Cardiac muscle cell (in vitro differentiated cells and primary cell): ENCODE data around the gene CYP4A22. TPM values are rescaled to one million over a fixed set of nuclear protein-coding genes. Genes with fewer than 3 reads are reported as not detected.
A peak's percentile ranks its signal among the peaks of the same experiment; 100 is the strongest.
"Not testable (repeated sequence)": the region's sequence is repeated elsewhere in the genome, so short reads cannot be mapped to it uniquely, and the experiment has no call there.

Experiments used
- DNase-seq, 2 donors: peaks; one replicate each; pipeline versions ENCODE4 v3.0.0 to v3.0.0-alpha.2; 2010 to 2017; ENCODE audit warnings: low read depth in 1 of 2, low spot score in 1 of 2
- H3K27ac ChIP-seq: fragments of 200-600 bp; sonication (generic); 2 replicates; pipeline ENCODE4 v1.5.1; 2016
- H3K27me3 ChIP-seq: fragments of 200-600 bp; sonication (generic); 2 replicates; pipeline ENCODE4 v1.6.0; 2016; ENCODE audit warnings: control low read depth
- H3K36me3 ChIP-seq: fragments of 200-600 bp; sonication (generic); 2 replicates; pipeline ENCODE4 v1.5.1; 2016; ENCODE audit warnings: control low read depth
- H3K4me1 ChIP-seq: fragments of 200-600 bp; sonication (generic); 2 replicates; pipeline ENCODE4 v1.8.1; 2017; ENCODE audit warnings: low read depth, mild to moderate bottlenecking, mixed run types
- H3K4me3 ChIP-seq: fragments of 200-600 bp; sonication (generic); 2 replicates; pipeline ENCODE4 v1.5.1; 2016; ENCODE audit warnings: mild to moderate bottlenecking
- H3K9me3 ChIP-seq: fragments of 200-600 bp; sonication (generic); 2 replicates; pipeline ENCODE4 v1.5.1; 2017; ENCODE audit warnings: low read depth, mild to moderate bottlenecking, control low read depth
- CTCF ChIP-seq: IDR thresholded peaks from 2 replicates; pipeline ENCODE4 v1.5.1; 2012; ENCODE audit warnings: low read depth, mild to moderate bottlenecking, low read length
- polyA plus RNA-seq: library from polyadenylated mRNA; unstranded; fragments of >200 nt; fragmentation: Nextera tagmentation; extraction: Ambion mirVana; gene quantifications from 2 replicates; pipeline ENCODE4 v1.2.1, GENCODE V29; 2016
- total RNA-seq: library from RNA; depleted of rRNA; stranded (reverse); fragments of >200 nt; gene quantifications from 2 replicates; pipeline ENCODE4 v1.2.3, GENCODE V29; 2016

Gene CYP4A22
- total and polyA plus RNA-seq, 2 experiments from 2014 or later = not detected

DNA sequence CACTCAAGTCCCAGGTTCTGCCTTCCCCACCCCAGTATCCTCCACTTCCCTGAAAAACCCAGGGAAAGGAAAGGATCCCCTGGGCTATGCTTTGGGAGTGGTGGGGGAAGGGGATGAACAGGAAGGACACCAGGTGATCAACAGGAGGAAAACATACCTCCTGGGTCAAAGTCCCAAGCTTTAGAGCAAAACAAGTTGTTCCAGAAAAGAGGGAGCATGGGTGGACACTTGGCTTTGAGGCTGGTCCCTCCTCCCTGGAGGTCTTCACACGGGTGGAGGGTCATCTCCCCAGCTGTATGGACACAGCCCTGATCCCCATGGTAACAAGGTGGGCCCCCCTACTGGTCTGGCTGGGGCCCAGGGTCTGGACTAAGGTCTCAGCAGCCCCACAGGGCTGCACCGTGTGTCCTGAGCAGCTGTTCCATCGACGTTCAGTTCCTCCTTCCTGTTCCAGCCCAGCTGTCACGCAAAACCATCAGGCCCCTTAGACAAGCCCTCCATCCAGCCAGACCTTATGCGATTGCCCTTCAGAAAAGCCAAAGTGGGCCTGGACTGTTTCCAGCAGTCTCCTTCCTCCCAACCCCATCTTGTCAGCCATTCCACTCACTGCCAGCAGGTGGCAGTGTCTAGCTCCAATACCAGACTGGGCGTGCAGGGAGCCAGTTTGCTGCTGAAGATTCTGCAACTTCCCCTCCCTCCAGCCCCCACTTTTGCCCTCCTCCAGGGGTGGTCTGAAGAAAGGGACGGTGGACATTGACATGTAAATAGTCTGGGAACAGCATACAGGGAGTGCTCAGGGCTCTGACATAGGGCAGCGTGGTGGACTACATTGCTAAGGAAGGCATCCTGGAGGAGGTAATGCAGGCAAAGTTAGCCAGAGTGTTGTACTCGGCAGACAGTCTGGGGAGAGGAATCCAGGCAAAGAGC lies 55.5 kb downstream of the CYP4A22 start:
- Histone ChIP-seq H3K4me1 (no peaks in the 10 kb centered on the region), H3K27ac (no peak overlapping the region), H3K27me3 (peaks cover 6% of the 10 kb centered on the region), H3K36me3 (no peaks in the 10 kb centered on the region), H3K4me3 (no peak overlapping the region), H3K9me3 (no peaks in the 10 kb centered on the region)
- peak; percentile 78 to 81 for DNase-seq
- TF ChIP-seq CTCF = peak; percentile 98

GRCh38 chr1:47193496-47193895 lies 56.3 kb downstream of the CYP4A22 start:
- not testable (repeated sequence) for H3K4me3 ChIP-seq, H3K27ac ChIP-seq, DNase-seq, H3K4me1 ChIP-seq, H3K36me3 ChIP-seq, H3K9me3 ChIP-seq
- peaks cover 14% of the 10 kb centered on the region for H3K27me3 ChIP-seq

DNA sequence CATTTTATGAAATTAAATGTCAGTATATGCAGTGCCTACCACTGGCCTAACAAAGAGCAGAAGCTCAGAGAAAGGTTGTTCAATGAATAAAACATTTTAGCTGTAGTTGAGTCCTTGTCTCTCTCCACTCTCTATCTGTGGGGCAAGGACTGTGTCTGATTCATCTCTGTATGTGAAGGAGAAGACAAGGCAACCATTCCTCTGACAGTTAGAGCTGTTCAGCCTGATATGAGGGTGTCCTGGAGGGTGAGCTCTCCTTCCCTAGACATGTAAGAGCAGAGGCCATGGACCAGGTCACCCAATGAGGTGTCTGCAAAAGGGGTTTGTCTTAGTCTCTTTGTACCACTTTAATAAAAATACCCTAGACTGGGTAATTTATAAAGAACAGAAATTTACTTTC lies 57.1 kb downstream of the CYP4A22 start:
- H3K9me3 ChIP-seq = no peaks in the 10 kb centered on the region
- no peak for DNase-seq
- peaks cover 19% of the 10 kb centered on the region for H3K27me3 ChIP-seq
- no peaks in the 10 kb centered on the region for H3K4me1 ChIP-seq
- no peaks in the 10 kb centered on the region for H3K36me3 ChIP-seq
- no peak overlapping the region for H3K27ac ChIP-seq
- H3K4me3 ChIP-seq = no peak overlapping the region
- TF ChIP-seq CTCF = no peak

DNA sequence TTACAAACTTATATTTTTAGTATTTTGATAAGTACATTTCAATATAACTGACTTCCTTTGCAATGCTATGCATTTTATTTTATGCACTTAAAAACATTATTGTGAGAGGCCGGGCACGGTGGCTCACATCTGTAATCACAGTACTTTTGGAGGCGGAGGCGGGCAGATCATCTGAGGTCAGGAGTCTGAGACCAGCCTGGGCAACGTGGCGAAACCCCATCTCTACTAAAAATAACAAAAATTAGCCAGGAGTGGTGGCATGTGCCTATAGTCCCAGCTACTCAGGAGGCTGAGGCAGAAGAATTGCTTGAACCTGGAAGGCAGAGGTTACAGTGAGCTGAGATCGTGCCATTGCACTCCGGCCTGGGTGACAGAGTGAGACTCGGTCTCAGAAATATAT lies 58.7 kb downstream of the CYP4A22 start:
- H3K9me3 ChIP-seq, H3K27ac ChIP-seq, H3K4me3 ChIP-seq, DNase-seq, H3K36me3 ChIP-seq, H3K4me1 ChIP-seq: not testable (repeated sequence)
- H3K27me3 ChIP-seq = peaks cover 19% of the 10 kb centered on the region

GRCh38 chr1:47196622-47197021 lies 59.4 kb downstream of the CYP4A22 start:
- Histone ChIP-seq H3K4me1 (no peaks in the 10 kb centered on the region), H3K36me3 (no peaks in the 10 kb centered on the region), H3K4me3 (no peak overlapping the region), H3K27me3 (peaks cover 19% of the 10 kb centered on the region), H3K27ac (no peak overlapping the region), H3K9me3 (no peaks in the 10 kb centered on the region)
- DNase-seq = no peak
- TF ChIP-seq CTCF = no peak

- Histone ChIP-seq H3K36me3 (no peaks in the 10 kb centered on the region), H3K27me3 (peaks cover 19% of the 10 kb centered on the region), H3K4me1 (no peaks in the 10 kb centered on the region), H3K9me3 (no peaks in the 10 kb centered on the region), H3K4me3 (no peak overlapping the region), H3K27ac (no peak overlapping the region)
- TF ChIP-seq CTCF = no peak
- no peak for DNase-seq
Measured at GRCh38 chr1:47198214-47198613, 61.0 kb downstream of the CYP4A22 start.

Other genes with a start within 250 kb of the CYP4A22 start
- gene CYP4A11, start 196.0 kb upstream of the CYP4A22 start, total RNA-seq = not detected in 2 replicates
- gene CYP4A11, start 196.0 kb upstream of the CYP4A22 start, polyA plus RNA-seq = not detected in 2 replicates
- gene CYP4X1, start 113.8 kb upstream of the CYP4A22 start, total RNA-seq = 0.15 and 0.42 TPM in 2 replicates
- gene CYP4X1, start 113.8 kb upstream of the CYP4A22 start, polyA plus RNA-seq = 0.69 and 1.3 TPM in 2 replicates
- gene CYP4Z1, start 70.2 kb upstream of the CYP4A22 start, total RNA-seq = not detected in 2 replicates
- not detected in 2 replicates for gene CYP4Z1, start 70.2 kb upstream of the CYP4A22 start, polyA plus RNA-seq
- gene PDZK1IP1, start 52.6 kb downstream of the CYP4A22 start, total RNA-seq = not detected in 2 replicates
- not detected in 2 replicates for gene PDZK1IP1, start 52.6 kb downstream of the CYP4A22 start, polyA plus RNA-seq
- gene TAL1, start 94.8 kb downstream of the CYP4A22 start, total RNA-seq = 0.04 and 0.30 TPM in 2 replicates
- gene TAL1, start 94.8 kb downstream of the CYP4A22 start, polyA plus RNA-seq = 0.32 and 0.55 TPM in 2 replicates
- 4.2 and 13.4 TPM in 2 replicates for gene STIL, start 176.7 kb downstream of the CYP4A22 start, total RNA-seq
- gene STIL, start 176.7 kb downstream of the CYP4A22 start, polyA plus RNA-seq = 2.3 and 7.5 TPM in 2 replicates
- gene CMPK1, start 196.3 kb downstream of the CYP4A22 start, total RNA-seq = 21.6 and 27.7 TPM in 2 replicates
- 28.5 and 40.0 TPM in 2 replicates for gene CMPK1, start 196.3 kb downstream of the CYP4A22 start, polyA plus RNA-seq